Activated CD8-positive, alpha-beta memory T cell treated with anti-CD3 and anti-CD28 coated beads, Interleukin-2, amount 50 U/mL, for 1 hour (primary cell): ENCODE data around the gene BEND3.
"Not testable (repeated sequence)": the region's sequence is repeated elsewhere in the genome, so short reads cannot be mapped to it uniquely, and the experiment has no call there.

Source experiments
- DNase-seq: peaks from one replicate; pipeline ENCODE4 v3.0.0-alpha.2; 2020; ENCODE audit errors: extremely low read depth

Gene BEND3

GRCh38 chr6:107114926-107115694 lies at the start of gene BEND3:
Gene BEND3 (minus strand): TSS chr6:107115515. CDS start chr6:107099285, 16,230 bp downstream.
- DNase-seq, result no peak

- not testable (repeated sequence) for DNase-seq
Measured at GRCh38 chr6:107164299-107164698, 49.0 kb upstream of the BEND3 start.

GRCh38 chr6:107161521-107161920 lies 46.2 kb upstream of the BEND3 start:
- DNase-seq, result no peak

- DNase-seq, result no peak
Measured at GRCh38 chr6:107156617-107157016, 41.3 kb upstream of the BEND3 start.

- DNase-seq, result no peak
Measured at GRCh38 chr6:107154801-107155160, 39.5 kb upstream of the BEND3 start.

- no peak for DNase-seq
Measured at GRCh38 chr6:107154131-107154800, 39.0 kb upstream of the BEND3 start.

- no peak for DNase-seq
Measured at GRCh38 chr6:107152638-107153430, 37.5 kb upstream of the BEND3 start.

GRCh38 chr6:107144666-107145065 lies 29.4 kb upstream of the BEND3 start:
- DNase-seq, result no peak

- no peak for DNase-seq
Measured at GRCh38 chr6:107144014-107144413, 28.7 kb upstream of the BEND3 start.

DNA sequence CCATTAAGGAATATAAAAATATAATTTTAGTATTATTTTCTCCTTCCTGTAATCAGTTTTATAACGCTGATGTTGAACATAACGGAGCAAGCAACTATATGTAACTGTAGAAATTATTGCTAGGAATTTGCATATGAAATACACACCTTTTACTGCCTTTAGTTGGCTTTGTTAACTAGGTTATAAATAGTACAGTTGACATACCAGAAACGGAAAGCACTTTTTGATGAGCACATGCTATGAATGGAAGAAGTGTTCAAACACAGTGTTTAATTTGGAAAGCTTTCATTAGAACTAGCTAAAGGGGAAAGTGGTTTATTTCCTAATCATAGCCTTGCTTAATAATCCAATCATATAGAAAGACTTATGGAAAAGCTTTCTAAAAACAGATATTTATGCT lies 25.3 kb upstream of the BEND3 start:
- no peak for DNase-seq

DNA sequence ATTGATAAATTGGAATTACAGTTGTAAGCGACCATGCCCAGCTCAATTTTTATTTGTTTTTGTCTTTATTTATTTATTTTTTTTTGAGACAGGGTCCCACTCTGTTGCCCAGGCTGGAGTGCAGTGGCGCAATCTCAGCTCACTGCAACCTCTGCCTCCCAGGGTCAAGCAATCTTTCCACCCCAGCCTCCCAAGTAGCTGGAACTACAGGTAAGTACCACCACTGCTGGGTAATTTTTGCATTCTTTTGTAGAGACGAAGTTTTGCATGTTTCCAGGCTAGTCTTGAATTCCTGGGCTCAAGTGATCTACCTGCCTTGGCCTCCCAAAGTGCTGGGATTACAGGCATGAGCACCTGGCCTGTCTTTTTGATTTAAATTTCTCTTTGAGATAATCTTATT lies 21.0 kb upstream of the BEND3 start:
- DNase-seq, result not testable (repeated sequence)

DNA sequence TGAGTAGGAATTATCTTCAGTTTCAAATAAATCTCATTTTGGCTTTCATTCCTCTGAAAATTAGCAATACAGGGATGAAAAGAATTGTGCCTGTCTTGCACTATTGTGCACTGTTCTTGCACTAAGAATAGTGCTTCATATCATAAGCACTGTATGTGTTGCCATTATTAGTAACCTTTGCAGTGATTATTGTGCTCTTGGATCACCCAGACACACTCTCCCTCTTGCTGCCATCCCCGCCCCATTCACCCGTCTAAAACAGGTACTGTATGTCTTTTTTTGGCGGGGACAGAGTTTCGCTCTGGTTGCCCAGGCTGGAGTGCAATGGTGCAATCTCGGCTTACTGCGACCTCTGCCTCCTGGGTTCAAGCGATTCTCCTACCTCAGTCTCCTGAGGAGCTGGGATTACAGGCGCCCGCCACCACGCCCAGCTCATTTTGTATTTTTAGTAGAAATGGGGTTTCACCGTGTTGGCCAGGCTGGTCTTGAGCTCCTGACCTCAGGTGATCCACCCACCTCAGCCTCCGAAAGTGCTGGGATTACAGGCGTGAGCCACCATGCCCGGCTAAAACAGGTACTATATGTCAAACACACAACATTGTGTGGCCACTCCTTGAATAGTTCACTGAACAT lies 19.8 kb upstream of the BEND3 start:
- DNase-seq, result not testable (repeated sequence)

DNA sequence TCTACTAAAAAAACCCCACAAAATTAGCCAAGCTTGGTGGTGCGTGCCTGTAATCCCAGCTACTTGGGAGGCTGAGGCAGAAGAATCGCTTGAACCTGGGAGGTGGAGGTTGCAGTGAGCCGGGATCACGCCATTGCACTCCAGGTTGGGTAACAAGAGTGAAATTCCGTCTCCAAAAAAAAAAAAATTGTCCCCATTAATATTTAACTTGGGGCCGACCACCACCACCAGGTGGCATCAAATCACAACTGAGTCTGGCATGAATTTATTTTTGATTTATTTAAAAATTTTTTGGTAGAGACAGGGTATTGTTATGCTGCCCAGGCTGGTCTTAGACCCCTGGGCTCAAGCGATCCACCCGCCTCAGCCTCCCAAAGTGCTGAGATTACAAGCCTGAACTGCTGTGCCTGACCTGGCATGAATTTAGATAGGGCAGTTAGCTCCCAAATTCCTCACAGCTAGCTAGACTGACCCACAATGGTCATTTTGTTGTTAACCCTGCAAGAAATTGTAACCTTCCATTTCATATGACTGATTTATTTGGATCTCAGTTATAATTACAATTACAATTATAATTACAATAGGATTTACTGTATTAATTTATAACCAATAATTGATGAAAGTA lies 17.1 kb upstream of the BEND3 start:
- DNase-seq, result no peak

- no peak for DNase-seq
Measured at GRCh38 chr6:107129370-107129925, 14.1 kb upstream of the BEND3 start.

GRCh38 chr6:107128577-107128976 lies 13.3 kb upstream of the BEND3 start:
- no peak for DNase-seq

DNA sequence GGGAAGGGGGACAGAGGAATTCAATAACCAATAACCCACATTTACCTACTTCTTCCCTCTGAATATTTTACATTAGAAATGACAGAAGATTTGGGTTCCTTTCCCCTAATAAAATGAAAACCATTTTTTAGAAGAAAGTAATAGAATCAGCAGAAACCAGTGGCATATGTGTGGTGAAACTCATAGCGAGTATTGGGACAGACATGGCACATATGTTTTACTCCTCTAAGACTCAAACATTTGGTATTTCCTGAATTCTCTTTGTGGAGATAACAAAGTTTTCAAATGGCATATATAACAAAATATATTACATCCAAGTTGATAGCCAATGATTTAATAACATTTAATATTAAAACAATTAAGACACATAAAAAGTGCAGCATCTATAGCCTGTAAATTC lies 12.9 kb upstream of the BEND3 start:
- no peak for DNase-seq

DNA sequence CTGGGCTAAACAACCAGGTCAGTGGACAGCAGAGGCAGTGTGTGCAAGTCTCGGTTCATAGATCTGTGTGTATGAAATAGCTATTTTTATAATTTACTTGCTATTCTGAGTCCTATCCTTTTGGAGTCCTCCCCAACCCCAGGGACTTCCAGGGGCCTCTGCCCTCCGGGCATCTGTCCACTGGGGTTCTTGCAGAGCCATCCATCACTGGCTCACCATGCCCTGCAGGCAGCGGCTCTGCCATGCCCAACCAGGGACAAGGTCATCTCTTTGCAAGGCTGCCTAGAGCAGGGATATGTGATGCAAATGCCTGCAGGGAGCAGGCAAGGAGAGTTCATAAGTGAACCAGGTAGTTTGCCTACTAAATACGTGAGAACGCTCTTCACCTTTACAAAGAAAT lies 10.5 kb upstream of the BEND3 start:
- no peak for DNase-seq

- no peak for DNase-seq
Measured at GRCh38 chr6:107124934-107125348, 9.6 kb upstream of the BEND3 start.

DNA sequence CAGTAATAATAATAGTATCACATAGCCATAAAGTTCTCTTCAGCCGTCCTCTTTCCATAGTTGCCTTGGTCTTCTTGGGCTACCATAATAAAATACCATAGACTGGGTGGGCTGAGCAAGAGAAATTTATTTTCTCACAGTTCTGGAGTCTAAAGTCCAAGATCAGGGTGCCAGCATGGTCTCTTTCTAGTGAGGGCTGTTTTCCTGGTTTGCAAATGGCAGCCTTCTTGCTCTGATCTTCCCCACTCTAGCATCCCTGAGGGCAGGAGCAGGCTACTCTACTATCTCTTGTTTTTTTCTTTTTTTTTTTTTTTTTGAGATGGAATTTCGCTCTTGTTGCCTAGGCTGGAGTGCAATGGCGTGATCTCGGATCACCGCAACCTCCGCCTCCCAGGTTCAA lies 8.2 kb upstream of the BEND3 start:
- DNase-seq, result no peak

GRCh38 chr6:107122748-107123147 lies 7.4 kb upstream of the BEND3 start:
- no peak for DNase-seq

DNA sequence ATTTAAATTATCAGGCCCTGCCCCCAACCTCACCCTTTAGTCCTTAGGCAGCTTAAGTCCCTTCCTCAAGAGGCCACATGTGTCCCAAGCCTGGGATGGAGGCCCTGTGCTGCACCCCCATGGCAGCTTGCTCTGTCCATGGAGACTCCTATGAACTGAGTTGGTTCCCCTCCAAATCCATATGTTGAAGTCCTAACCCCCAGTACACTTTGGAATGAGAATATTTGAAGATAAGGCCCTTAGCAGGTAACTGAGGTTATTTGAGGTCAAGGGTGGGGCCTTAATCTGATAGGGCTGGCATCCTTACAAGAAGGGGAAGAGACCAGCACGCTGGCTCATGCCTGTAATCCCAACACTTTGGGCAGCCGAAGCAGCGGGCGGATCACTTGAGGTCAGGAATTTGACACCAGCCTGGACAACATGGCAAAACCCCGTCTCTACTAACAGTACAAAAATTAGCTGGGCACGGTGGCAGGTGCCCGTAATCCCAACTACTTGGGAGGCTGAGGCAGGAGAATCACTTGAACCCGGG lies 6.7 kb upstream of the BEND3 start:
- no peak for DNase-seq
